ENCODE results near the gene SLF1.

SLF1 gene

DNA sequence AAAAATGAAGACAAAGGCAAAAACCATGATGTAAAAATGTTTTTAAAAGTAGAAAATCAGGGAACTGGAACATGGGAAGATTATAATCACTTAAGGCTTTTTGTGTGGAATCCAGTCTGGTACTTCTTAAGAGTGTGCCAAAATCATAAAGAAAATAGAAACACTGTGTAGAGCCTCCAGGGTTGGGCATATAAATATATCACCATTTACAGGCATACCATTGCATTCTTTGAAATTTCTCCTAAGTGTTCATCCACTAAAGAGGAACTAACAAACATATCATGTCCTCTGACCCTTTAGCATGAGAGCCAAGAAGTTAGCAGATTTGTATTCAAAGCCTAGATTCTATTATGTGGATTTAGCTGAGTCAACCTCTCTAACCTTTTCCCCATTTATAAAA is 93.3 kb downstream of the SLF1 start:
- DNase-seq (ENCODE audit: low spot score) = no peak

- no peak for DNase-seq (ENCODE audit: low spot score)
Measured at GRCh38 chr5:94715768-94716167, 97.3 kb downstream of the SLF1 start.

GRCh38 chr5:94725142-94725541 is 106.7 kb downstream of the SLF1 start:
- DNase-seq (ENCODE audit: low spot score) = no peak

DNA sequence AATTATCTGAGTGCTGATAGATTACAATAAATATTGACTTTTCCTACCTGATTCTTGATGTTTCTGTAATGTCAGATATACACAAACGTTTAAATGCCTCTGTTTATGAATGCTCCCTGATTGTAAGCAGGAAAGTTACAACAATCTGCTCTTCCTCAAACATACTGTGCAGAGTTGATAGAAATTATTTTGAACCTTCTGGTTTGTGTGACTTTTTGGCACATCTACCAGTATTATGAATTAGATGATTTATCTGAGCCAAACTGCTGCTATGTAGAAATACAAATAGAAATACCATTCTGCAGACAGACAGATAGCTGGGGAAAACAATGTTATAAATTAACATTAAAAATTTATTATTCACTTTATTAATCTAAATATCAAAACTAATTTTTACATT is 113.0 kb downstream of the SLF1 start:
- DNase-seq (ENCODE audit: low spot score) = no peak

GRCh38 chr5:94736498-94736897 is 118.0 kb downstream of the SLF1 start:
- no peak for DNase-seq (ENCODE audit: low spot score)

DNA sequence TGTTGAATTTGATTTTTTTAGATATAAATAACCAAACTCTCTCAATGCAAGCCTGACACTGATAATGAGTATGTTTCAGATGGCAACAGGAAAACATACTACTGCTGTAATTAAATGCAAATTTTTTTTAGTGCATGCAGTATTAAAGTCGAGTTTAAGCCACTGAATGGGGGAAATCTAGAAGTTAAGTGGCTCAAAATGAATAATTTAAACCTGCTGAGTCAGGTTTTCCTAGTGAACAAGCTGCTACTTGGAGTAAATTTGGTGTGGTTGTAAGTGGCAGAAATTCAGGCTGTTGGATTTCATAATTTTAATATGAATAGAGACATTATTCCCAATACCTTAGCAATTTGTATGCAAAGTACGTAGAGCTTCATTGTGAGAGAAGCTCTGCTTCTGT is 121.8 kb downstream of the SLF1 start:
- DNase-seq (ENCODE audit: low spot score) = no peak

DNA sequence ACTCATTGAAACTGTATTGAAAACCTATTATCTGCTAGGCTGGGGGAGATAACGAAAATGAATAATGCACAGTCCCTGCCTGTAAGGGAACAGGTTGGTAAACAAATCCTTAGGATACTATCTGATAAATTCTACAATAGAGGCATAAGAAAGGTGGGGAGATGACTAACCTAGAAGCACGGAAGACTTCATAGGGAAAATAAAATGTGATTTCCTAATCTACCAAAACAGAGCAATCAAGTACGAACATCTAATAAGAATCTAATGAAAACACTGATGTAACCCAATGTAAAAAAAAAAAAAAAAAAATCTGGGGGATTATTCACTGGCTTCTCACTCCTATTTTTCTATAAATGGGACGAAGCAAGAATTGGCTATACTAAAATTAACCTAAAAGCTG is 124.4 kb downstream of the SLF1 start:
- DNase-seq (ENCODE audit: low spot score) = no peak

- no peak for DNase-seq (ENCODE audit: low spot score)
Measured at GRCh38 chr5:94744906-94745305, 126.4 kb downstream of the SLF1 start.

- DNase-seq (ENCODE audit: low spot score) = no peak
Measured at GRCh38 chr5:94745786-94746730, 127.6 kb downstream of the SLF1 start.

DNA sequence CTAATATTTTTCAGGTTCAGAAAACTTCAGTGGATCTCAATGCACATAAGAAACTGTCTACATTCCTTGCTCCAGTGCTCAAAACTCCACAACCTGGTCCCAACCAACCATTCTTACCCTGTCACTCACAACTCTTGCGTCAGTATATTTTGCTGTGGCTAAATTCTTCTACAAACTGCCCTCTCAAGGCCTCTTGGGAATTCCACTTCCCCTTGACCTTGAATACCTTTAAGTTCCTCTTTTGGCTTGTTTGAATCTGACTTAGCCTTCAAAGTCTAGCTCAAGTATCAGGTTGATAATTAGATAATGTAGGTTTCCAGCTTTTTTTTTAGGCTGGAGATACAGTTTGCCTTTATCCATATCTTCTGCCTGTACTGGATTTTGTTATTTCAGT is 128.3 kb downstream of the SLF1 start:
- no peak for DNase-seq (ENCODE audit: low spot score)

Measured in RKO (cell line).